C4-2B (cell line): ENCODE measurements around the gene CA11.

ENCODE experiments used
- H3K27ac ChIP-seq: fragments of 450-650 bp; 2 replicates; pipeline ENCODE4 v1.5.1; 2017
- ZFX ChIP-seq: fragments of 450-650 bp; IDR thresholded peaks from 2 replicates; pipeline ENCODE4 v1.6.1; 2017
- TF ChIP-seq, protein P1 (sequence below): fragments of 450-650 bp; conservative IDR thresholded peaks from 2 replicates; pipeline ENCODE4 v1.5.1; 2017; ENCODE audit warnings: mild to moderate bottlenecking

Gene CA11

DNA sequence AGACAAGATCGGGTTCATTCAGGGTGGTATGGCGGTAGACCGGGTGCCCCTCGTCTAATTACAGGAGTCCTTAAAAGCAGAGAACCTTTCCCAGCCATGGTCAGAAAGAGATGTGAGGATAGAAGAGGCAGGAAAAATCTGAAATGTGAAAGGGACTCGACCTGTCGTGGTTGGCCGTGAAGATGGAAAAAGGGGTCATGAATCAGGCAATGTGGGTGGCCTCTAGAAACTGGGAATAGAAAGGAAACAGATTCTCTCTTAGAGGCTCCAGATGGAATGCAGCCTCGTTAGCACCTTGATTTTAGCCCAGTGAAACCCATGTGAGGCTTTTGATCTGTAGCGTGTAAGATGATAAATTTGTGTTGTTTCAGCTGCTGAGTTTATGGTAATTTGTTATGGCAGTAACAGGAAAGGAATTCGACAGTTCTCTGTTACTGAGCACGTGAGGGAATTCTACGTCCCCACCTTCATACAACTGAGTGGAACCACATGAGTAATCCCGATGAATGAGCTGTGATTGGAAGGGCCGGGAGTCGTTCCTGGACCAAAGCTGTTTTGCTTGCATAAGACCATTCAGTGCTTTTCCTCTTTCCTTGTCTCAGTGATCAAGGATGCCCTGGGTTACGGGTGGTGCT is 11.0 kb upstream of the CA11 start:
- no peak for TF ChIP-seq ZFX
- TF ChIP-seq, protein P1, sequence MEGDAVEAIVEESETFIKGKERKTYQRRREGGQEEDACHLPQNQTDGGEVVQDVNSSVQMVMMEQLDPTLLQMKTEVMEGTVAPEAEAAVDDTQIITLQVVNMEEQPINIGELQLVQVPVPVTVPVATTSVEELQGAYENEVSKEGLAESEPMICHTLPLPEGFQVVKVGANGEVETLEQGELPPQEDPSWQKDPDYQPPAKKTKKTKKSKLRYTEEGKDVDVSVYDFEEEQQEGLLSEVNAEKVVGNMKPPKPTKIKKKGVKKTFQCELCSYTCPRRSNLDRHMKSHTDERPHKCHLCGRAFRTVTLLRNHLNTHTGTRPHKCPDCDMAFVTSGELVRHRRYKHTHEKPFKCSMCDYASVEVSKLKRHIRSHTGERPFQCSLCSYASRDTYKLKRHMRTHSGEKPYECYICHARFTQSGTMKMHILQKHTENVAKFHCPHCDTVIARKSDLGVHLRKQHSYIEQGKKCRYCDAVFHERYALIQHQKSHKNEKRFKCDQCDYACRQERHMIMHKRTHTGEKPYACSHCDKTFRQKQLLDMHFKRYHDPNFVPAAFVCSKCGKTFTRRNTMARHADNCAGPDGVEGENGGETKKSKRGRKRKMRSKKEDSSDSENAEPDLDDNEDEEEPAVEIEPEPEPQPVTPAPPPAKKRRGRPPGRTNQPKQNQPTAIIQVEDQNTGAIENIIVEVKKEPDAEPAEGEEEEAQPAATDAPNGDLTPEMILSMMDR: no peak
- no peak overlapping the region for H3K27ac ChIP-seq

DNA sequence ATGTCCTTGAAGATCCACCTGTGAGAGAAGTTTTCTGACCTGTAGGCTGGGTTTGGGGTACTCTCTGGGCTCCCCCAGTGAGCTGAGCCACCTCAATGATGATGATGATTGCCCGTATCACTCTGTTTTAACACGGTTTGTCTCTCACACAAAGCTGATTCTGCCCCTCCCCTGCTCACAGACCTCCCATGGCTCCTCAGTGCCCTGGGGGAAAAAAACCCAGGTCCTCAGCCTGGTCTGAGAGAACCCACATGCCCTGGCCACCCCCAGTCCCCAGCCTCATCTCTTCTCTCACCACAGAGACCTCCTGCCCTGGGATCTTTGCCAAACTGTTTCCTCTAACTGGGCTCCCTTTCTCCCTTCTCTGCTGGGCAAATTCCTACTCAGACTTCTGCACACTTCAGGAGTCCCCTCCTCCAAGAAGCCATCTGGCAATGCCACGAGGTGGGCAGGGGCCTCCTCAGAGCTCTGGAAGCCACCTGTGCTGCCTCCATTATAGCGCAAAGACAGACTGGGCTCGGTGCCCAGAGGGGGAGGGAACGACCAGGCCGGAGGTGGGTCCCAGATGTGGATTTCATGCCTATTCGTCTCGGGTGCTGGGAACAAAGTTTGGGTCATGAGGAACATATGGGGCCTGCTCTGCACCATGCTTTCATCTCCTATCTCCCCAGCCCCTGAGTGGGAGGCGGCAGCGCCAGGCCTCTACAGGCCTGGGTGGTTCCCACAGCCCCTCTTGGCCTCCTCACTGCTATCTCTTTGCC is 8.5 kb upstream of the CA11 start:
- no peak overlapping the region for H3K27ac ChIP-seq

DNA sequence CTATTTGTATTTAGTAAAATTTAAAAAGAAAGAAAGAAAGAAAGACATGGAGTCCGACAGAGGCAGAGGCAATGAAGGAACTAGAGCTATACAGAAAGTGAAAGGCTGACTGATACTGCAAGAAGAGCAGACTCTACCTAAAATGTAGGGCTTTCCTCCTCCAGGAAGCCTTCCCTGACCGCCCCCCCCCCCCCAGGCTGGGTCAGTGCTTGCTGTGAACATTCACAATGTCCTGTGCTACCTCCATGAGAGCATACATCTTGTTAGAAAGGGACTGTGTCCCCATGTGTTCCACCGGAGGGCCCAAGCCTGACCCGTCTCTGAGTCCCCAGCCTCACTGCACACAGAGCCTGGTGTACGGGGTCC is 5.7 kb upstream of the CA11 start:
- H3K27ac ChIP-seq: no peak overlapping the region
- TF ChIP-seq, protein P1: no peak
- no peak for TF ChIP-seq ZFX

More for the DNA sequence above, 8.5 kb upstream of the CA11 start:
- no peak for TF ChIP-seq ZFX
- TF ChIP-seq, protein P1: no peak

DNA sequence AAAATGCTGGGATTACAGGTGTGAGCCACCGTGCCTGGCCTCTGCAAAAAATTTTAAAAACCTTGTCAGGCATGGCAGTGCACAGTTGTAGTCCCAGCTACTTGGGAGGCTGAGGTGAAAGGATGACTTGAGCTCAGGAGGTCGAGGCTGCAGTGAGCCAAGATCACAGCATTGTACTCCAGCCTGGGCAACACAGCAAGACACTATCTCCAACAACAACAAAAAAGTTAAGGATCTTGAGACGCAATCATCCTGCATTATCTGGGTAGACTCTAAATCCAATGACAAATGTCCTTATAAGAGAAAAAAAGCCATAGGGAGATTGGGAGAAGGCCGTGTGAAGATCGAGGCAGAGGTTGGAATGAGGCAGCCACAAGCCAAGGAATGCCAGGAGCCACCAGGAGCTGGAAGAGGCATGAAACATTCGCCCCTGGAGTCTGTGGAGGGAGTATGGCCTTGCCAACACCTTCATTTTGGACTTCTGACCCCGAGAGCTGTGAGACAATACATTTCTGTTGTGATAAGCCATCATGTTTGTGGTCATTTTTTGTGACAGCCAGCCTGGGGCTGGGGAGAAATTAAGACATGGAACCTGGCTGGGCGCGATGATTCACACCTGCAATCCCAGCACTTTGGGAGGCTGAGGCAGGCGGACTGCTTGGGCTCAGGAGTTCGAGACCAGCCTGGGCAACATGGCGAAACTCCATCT is 5.1 kb upstream of the CA11 start:
- no peak overlapping the region for H3K27ac ChIP-seq
- no peak for TF ChIP-seq ZFX
- TF ChIP-seq, protein P1: no peak

DNA sequence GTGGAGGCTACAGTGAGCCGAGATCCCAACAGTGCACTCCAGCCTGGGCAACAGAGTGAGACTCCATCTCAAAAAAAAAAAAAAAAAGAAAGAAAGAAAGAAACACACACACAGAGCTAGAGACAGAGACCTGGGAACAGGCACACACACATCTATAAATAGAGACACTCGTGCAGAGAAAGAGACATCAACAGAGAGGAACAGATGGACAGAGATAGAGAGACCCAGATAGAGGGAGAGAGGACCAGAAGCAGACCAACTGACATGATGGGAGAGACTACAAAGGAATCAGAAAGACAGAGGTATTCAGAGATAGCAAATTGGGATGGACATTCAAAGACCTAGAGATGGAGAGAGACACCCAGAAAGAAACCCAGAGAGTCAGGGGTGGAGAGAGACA is 2.1 kb upstream of the CA11 start:
- H3K27ac ChIP-seq: no peak overlapping the region
- no peak for TF ChIP-seq ZFX
- TF ChIP-seq, protein P1: no peak

DNA sequence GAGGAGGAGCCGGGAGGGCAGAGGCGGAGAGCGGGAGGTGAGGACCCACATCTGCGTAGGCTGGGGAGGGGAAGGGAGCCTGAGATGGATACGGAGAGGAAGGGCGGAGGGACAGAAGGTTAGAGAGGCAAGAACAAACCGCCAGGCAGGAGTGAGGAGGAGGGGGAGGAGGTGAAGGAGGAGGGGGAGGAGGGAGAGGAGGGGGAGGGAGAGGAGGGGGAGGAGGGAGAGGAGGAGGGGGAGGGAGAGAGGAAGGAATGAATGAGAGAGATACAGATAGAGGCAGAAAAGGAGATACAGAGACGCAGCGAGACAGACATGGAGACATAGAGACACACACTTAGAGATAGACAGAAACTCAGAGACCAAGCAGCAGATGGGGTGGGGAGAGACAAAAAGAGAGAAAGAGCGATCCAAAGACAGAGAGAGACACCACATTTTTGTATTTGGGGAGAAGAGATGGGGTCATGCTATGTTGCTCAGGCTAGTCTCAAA is 782 bp upstream of the CA11 start:
- no peak for TF ChIP-seq ZFX
- TF ChIP-seq, protein P1: no peak
- H3K27ac ChIP-seq: no peak overlapping the region; the same call in 1 of the 2 replicates

DNA sequence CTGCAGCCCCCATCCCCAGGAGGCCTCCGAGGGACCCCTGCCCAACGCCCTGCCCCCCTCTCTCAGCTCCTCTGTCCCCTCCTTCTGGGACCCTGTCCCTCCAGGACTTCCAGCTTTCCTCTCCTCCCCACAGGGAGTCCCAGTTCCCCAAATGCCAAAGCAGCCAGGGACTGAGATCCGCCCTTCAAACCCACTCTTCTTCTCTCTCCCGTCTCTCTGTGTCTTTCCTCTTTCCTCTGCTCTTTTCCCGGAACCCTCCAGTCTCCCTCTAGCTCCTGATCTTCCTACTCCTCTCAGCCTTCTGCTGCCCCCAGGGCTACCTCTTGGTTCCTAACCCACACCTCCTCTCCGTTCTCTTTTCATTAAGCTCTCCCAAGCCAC is 377 bp downstream of the CA11 start:
- peak overlapping the region; percentile 28; the same call in 1 of the 2 replicates for H3K27ac ChIP-seq
- TF ChIP-seq ZFX: no peak
- TF ChIP-seq, protein P1: no peak
